Activated naive CD8-positive, alpha-beta T cell treated with anti-CD3 and anti-CD28 coated beads, Interleukin-2, amount 50 U/mL, for 24 hours (primary cell): ENCODE data around the gene ADAMTS4.
A peak's percentile ranks its signal among the peaks of the same experiment; 100 is the strongest.

Experiments
- ATAC-seq: fragments of 150-1000 bp; cut with Tn5 transposase; one replicate; pipeline ENCODE4 v1.10.0; 2021
- DNase-seq: peaks from one replicate; pipeline ENCODE4 v3.0.0; 2021
- H3K27ac Mint-ChIP-seq: one replicate; pipeline ENCODE4 v1.8.0; 2021; ENCODE audit warnings: mild to moderate bottlenecking, mixed read lengths
- H3K27me3 Mint-ChIP-seq: one replicate; pipeline ENCODE4 v1.8.0; 2021; ENCODE audit warnings: mixed read lengths
- H3K36me3 Mint-ChIP-seq: one replicate; pipeline ENCODE4 v1.8.0; 2021; ENCODE audit warnings: low read depth, mixed read lengths
- H3K4me1 Mint-ChIP-seq: one replicate; pipeline ENCODE4 v1.8.0; 2021; ENCODE audit warnings: mixed read lengths
- H3K4me3 Mint-ChIP-seq: one replicate; pipeline ENCODE4 v1.8.0; 2021; ENCODE audit warnings: mild to moderate bottlenecking, moderate library complexity, mixed read lengths
- H3K9me3 Mint-ChIP-seq: one replicate; pipeline ENCODE4 v1.8.0; 2021; ENCODE audit warnings: mixed read lengths

Gene ADAMTS4

GRCh38 chr1:161176468-161177111 lies 22.3 kb downstream of the ADAMTS4 start:
- peak overlapping the region; percentile 96 for H3K4me3 Mint-ChIP-seq
- DNase-seq, result no peak
- H3K9me3 Mint-ChIP-seq, result no peaks in the 10 kb centered on the region
- H3K27ac Mint-ChIP-seq, result peak overlapping the region; percentile 96
- H3K27me3 Mint-ChIP-seq, result no peaks in the 10 kb centered on the region
- H3K4me1 Mint-ChIP-seq, result peaks cover 54% of the 10 kb centered on the region
- no peak for ATAC-seq
- peaks cover 25% of the 10 kb centered on the region for H3K36me3 Mint-ChIP-seq

- DNase-seq (no peak), ATAC-seq (no peak)
- Mint-ChIP-seq H3K27ac (peak overlapping the region; percentile 96), H3K36me3 (peaks cover 27% of the 10 kb centered on the region), H3K4me3 (peak overlapping the region; percentile 96), H3K9me3 (no peaks in the 10 kb centered on the region), H3K4me1 (peaks cover 49% of the 10 kb centered on the region), H3K27me3 (no peaks in the 10 kb centered on the region)
Measured at GRCh38 chr1:161175771-161176453, 22.9 kb downstream of the ADAMTS4 start.

- Mint-ChIP-seq H3K4me1 (peaks cover 41% of the 10 kb centered on the region), H3K27me3 (no peaks in the 10 kb centered on the region), H3K4me3 (no peak overlapping the region), H3K9me3 (no peaks in the 10 kb centered on the region), H3K27ac (no peak overlapping the region), H3K36me3 (peaks cover 29% of the 10 kb centered on the region)
- DNase-seq (no peak), ATAC-seq (no peak)
Measured at GRCh38 chr1:161174911-161175310, 23.9 kb downstream of the ADAMTS4 start.

- DNase-seq (no peak), ATAC-seq (no peak)
- Mint-ChIP-seq H3K9me3 (no peaks in the 10 kb centered on the region), H3K4me3 (no peak overlapping the region), H3K27me3 (no peaks in the 10 kb centered on the region), H3K27ac (no peak overlapping the region), H3K36me3 (peaks cover 29% of the 10 kb centered on the region), H3K4me1 (peaks cover 40% of the 10 kb centered on the region)
Measured at GRCh38 chr1:161173711-161174110, 25.1 kb downstream of the ADAMTS4 start.

GRCh38 chr1:161172776-161173376 lies 26.0 kb downstream of the ADAMTS4 start:
- Mint-ChIP-seq H3K27me3 (no peaks in the 10 kb centered on the region), H3K4me1 (peaks cover 39% of the 10 kb centered on the region), H3K36me3 (peaks cover 29% of the 10 kb centered on the region), H3K27ac (peak overlapping the region; percentile 47), H3K9me3 (no peaks in the 10 kb centered on the region), H3K4me3 (no peak overlapping the region)
- no peak for ATAC-seq
- DNase-seq, result no peak

GRCh38 chr1:161172349-161172748 lies 26.5 kb downstream of the ADAMTS4 start:
- Mint-ChIP-seq H3K9me3 (no peaks in the 10 kb centered on the region), H3K4me1 (peaks cover 38% of the 10 kb centered on the region), H3K36me3 (peaks cover 29% of the 10 kb centered on the region), H3K27ac (peak overlapping the region; percentile 2), H3K27me3 (no peaks in the 10 kb centered on the region), H3K4me3 (no peak overlapping the region)
- no peak for ATAC-seq
- no peak for DNase-seq

GRCh38 chr1:161171696-161172095 lies 27.2 kb downstream of the ADAMTS4 start:
- DNase-seq (no peak), ATAC-seq (no peak)
- H3K27me3 Mint-ChIP-seq, result no peaks in the 10 kb centered on the region
- peaks cover 29% of the 10 kb centered on the region for H3K36me3 Mint-ChIP-seq
- H3K4me1 Mint-ChIP-seq, result peaks cover 43% of the 10 kb centered on the region
- no peak overlapping the region for H3K4me3 Mint-ChIP-seq
- no peak overlapping the region for H3K27ac Mint-ChIP-seq
- H3K9me3 Mint-ChIP-seq, result no peaks in the 10 kb centered on the region

GRCh38 chr1:161171191-161171590 lies 27.7 kb downstream of the ADAMTS4 start:
- DNase-seq, result no peak
- peaks cover 28% of the 10 kb centered on the region for H3K36me3 Mint-ChIP-seq
- H3K9me3 Mint-ChIP-seq, result no peaks in the 10 kb centered on the region
- H3K4me3 Mint-ChIP-seq, result no peak overlapping the region
- H3K4me1 Mint-ChIP-seq, result peaks cover 38% of the 10 kb centered on the region
- no peaks in the 10 kb centered on the region for H3K27me3 Mint-ChIP-seq
- ATAC-seq, result no peak
- H3K27ac Mint-ChIP-seq, result no peak overlapping the region

GRCh38 chr1:161168906-161169305 lies 29.9 kb downstream of the ADAMTS4 start:
- H3K36me3 Mint-ChIP-seq, result peaks cover 22% of the 10 kb centered on the region
- no peaks in the 10 kb centered on the region for H3K27me3 Mint-ChIP-seq
- no peak overlapping the region for H3K27ac Mint-ChIP-seq
- no peak overlapping the region for H3K4me3 Mint-ChIP-seq
- ATAC-seq (no peak), DNase-seq (no peak)
- H3K4me1 Mint-ChIP-seq, result peaks cover 33% of the 10 kb centered on the region
- H3K9me3 Mint-ChIP-seq, result no peaks in the 10 kb centered on the region

- DNase-seq (no peak), ATAC-seq (no peak)
- Mint-ChIP-seq H3K4me1 (peaks cover 35% of the 10 kb centered on the region), H3K4me3 (peak overlapping the region; percentile 92), H3K27me3 (no peaks in the 10 kb centered on the region), H3K27ac (peak overlapping the region; percentile 76), H3K36me3 (peaks cover 16% of the 10 kb centered on the region), H3K9me3 (no peaks in the 10 kb centered on the region)
Measured at GRCh38 chr1:161166669-161167548, 31.9 kb downstream of the ADAMTS4 start.

- DNase-seq, result peak; percentile 90
- peak within 1 kb of the TSS; percentile 76 for H3K27ac Mint-ChIP-seq
- peak within 1 kb of the TSS; percentile 92 for H3K4me3 Mint-ChIP-seq
- H3K4me1 Mint-ChIP-seq, result peaks cover 41% of the 10 kb centered on the region
- H3K9me3 Mint-ChIP-seq, result no peaks in the 10 kb centered on the region
- peaks cover 20% of the 10 kb centered on the region for H3K36me3 Mint-ChIP-seq
- ATAC-seq, result peak; percentile 98
- no peaks in the 10 kb centered on the region for H3K27me3 Mint-ChIP-seq
Measured at GRCh38 chr1:161165742-161166668, 32.8 kb downstream of the ADAMTS4 start, which contains the start of gene PPOX. TSS of gene PPOX (plus strand) at chr1:161166426. CDS start at chr1:161166848, 422 bp downstream.

GRCh38 chr1:161164901-161165610 lies 33.8 kb downstream of the ADAMTS4 start:
- H3K9me3 Mint-ChIP-seq, result no peaks in the 10 kb centered on the region
- peaks cover 18% of the 10 kb centered on the region for H3K36me3 Mint-ChIP-seq
- DNase-seq (no peak), ATAC-seq (no peak)
- H3K4me3 Mint-ChIP-seq, result peak overlapping the region; percentile 92
- H3K27me3 Mint-ChIP-seq, result no peaks in the 10 kb centered on the region
- peaks cover 50% of the 10 kb centered on the region for H3K4me1 Mint-ChIP-seq
- peak overlapping the region; percentile 15 for H3K27ac Mint-ChIP-seq

GRCh38 chr1:161163793-161164192 lies 35.1 kb downstream of the ADAMTS4 start:
- Mint-ChIP-seq H3K4me3 (no peak overlapping the region), H3K27me3 (no peaks in the 10 kb centered on the region), H3K36me3 (peaks cover 19% of the 10 kb centered on the region), H3K4me1 (peaks cover 58% of the 10 kb centered on the region), H3K27ac (no peak overlapping the region), H3K9me3 (no peaks in the 10 kb centered on the region)
- ATAC-seq, result no peak
- DNase-seq, result no peak
